Measurements from ENCODE around the gene MRRF. TPM values are rescaled to one million over a fixed set of nuclear protein-coding genes. Genes with fewer than 3 reads are reported as not detected.

Gene MRRF
- total and polyA plus RNA-seq, 2 of the 4 experiments (the other 2 are of a cell fraction) = 32.1 to 38.0 TPM

DNA sequence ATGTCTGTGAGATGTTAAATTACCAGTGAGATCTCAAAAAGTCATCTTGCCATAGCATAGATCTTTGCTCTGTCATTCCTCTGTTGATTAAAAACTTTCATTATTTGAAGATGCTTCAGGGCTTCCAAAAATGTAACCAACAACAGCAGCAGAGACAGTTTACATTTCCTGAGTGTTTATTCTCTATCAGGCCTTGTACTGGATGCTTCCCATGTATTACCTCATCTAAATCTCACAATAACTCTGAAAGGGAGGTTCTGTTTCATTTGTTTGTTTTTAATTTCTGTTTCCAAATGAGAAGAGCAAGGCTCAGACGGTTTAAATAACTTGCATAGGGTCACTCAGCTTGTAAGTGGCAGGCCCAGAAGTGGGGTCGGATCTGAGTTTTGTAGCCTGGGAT lies 45.2 kb downstream of the MRRF start:
- intact Hi-C loops (cut with micrococcal nuclease) = no loop called here
- Histone ChIP-seq H3K4me3 (ENCODE audit: insufficient read depth, low read depth, low read length) (no peak overlapping the region), H3K36me3 (ENCODE audit: control insufficient read depth, insufficient read depth, low read length) (peaks cover 20% of the 10 kb centered on the region), H3K23ac (ENCODE audit: low read depth, low read length) (no peak overlapping the region), H3K9me1 (ENCODE audit: insufficient read depth, low read length) (peaks cover 18% of the 10 kb centered on the region), H3K4me1 (ENCODE audit: control insufficient read depth, insufficient read depth, low read length) (peaks cover 13% of the 10 kb centered on the region), H2BK5ac (ENCODE audit: low read depth, low read length, poor library complexity, severe bottlenecking) (no peak overlapping the region), H4K8ac (ENCODE audit: low read depth in 2 of 2, low read length in 2 of 2) (no peak overlapping the region), H3K27me3 (ENCODE audit: control insufficient read depth, insufficient read depth, low read length) (no peaks in the 10 kb centered on the region), H3K9ac (ENCODE audit: low read depth, low read length) (no peak overlapping the region), H3K4me2 (ENCODE audit: low read depth, low read length) (peak overlapping the region; percentile 70), H4K5ac (ENCODE audit: low read depth, low read length) (no peak overlapping the region), H2AFZ (replicated peaks; ENCODE audit: low read length, poor library complexity) (no peak overlapping the region), H2BK20ac (ENCODE audit: low read depth, low read length) (no peak overlapping the region), H4K91ac (ENCODE audit: insufficient read depth, low read depth, low read length) (no peak overlapping the region), H4K20me1 (ENCODE audit: insufficient read depth, low read length) (0 out of 2 replicates have a peak, but pooled peaks cover 3% of the 10 kb centered on the region), H3K27ac (ENCODE audit: insufficient read depth, low read length) (no peak overlapping the region; the same call in 1 of the 2 replicates), H2AK9ac (replicated peaks; ENCODE audit: low read depth, low read length, poor library complexity) (no peak overlapping the region), H3K79me1 (ENCODE audit: low read depth in 1 of 2, low read length in 2 of 2) (peaks cover 23 to 30% of the 10 kb centered on the region in 2 experiments), H3K56ac (ENCODE audit: extremely low read depth, insufficient read depth, low read length) (no peak overlapping the region), H3K4ac (ENCODE audit: low read depth, low read length) (no peak overlapping the region), H2BK15ac (ENCODE audit: low read depth, low read length) (no peak overlapping the region), H2BK120ac (ENCODE audit: low read depth, low read length) (no peak overlapping the region), H3K18ac (ENCODE audit: low read depth, low read length) (no peak overlapping the region), H2AK5ac (ENCODE audit: low read depth, low read length) (no peak overlapping the region), H3K14ac (replicated peaks; ENCODE audit: low read depth, low read length) (no peak overlapping the region), H3K9me3 (ENCODE audit: control insufficient read depth, insufficient read depth, low read length) (no peaks in the 10 kb centered on the region)
- dilution Hi-C loops (cut with HindIII; ENCODE audit: low sequenced_read_pairs, unreplicated experiment) = no loop called here
- ChIA-PET POLR2A (ENCODE audit: unreplicated experiment) (no interaction called here), CTCF (interaction anchor here (0.7 to 0.9 kb wide), 2 partner anchors 11 to 146 kb away, joined by 3 to 4 read pairs; no protein-coding TSS in a partner anchor)
- ATAC-seq (ENCODE audit: low read depth) = peak; percentile 89
- DNase-seq = peak; percentile 39
- WGBS, 2 experiments (ENCODE audit: extremely low coverage in 2 of 2, insufficient read length in 1 of 2) = no CpG with 5 or more reads among the region's 2 CpGs
- in situ Hi-C loops (cut with MboI; ENCODE audit: low sequenced_read_pairs) = no loop called here
- TF ChIP-seq RFX5 (IDR thresholded peaks at IDR 0.05; ENCODE audit: low read depth, low read length) = no peak
- BruUV-seq (replicated peaks) = no TSS peak

Measured in IMR-90 (cell line).